Smooth muscle cell (in vitro differentiated cells): ENCODE data around the gene STKLD1. TPM values are rescaled to one million over a fixed set of nuclear protein-coding genes. Genes with fewer than 3 reads are reported as not detected.
"Not testable (repeated sequence)": the region's sequence is repeated elsewhere in the genome, so short reads cannot be mapped to it uniquely, and the experiment has no call there.

Experiments used
- DNase-seq: peaks from one replicate; lab custom pipeline; 2025; ENCODE audit not compliant: unreplicated experiment; lab: John Stamatoyannopoulos, UW
- H2AFZ ChIP-seq: fragments of 200-600 bp; sonication (generic); 2 replicates; pipeline ENCODE4 v1.6.0; 2016; ENCODE audit warnings: antibody characterized with exemption, low read depth, mild to moderate bottlenecking
- H3F3A ChIP-seq: fragments of 200-600 bp; sonication (generic); 2 replicates; pipeline ENCODE4 v1.6.0; 2017; ENCODE audit warnings: antibody characterized with exemption, low read depth
- H3K27ac ChIP-seq: fragments of 200-600 bp; sonication (generic); 2 replicates; pipeline ENCODE4 v1.5.1; 2016; ENCODE audit warnings: low read depth, mild to moderate bottlenecking
- H3K27me3 ChIP-seq: fragments of 200-600 bp; sonication (generic); 2 replicates; pipeline ENCODE4 v1.6.1; 2016; ENCODE audit warnings: low read depth, mild to moderate bottlenecking
- H3K36me3 ChIP-seq: fragments of 200-600 bp; sonication (generic); 2 replicates; pipeline ENCODE4 v1.5.1; 2016; ENCODE audit warnings: low read depth
- H3K4me1 ChIP-seq: fragments of 200-600 bp; sonication (generic); 2 replicates; pipeline ENCODE4 v1.5.1; 2016; ENCODE audit warnings: low read depth
- H3K4me2 ChIP-seq: fragments of 200-600 bp; sonication (generic); 2 replicates; pipeline ENCODE4 v1.6.0; 2016; ENCODE audit warnings: mild to moderate bottlenecking
- H3K4me3 ChIP-seq: fragments of 200-600 bp; sonication (generic); 2 replicates; pipeline ENCODE4 v1.5.1; 2016; ENCODE audit warnings: mild to moderate bottlenecking
- H3K79me2 ChIP-seq: fragments of 200-600 bp; sonication (generic); 2 replicates; pipeline ENCODE4 v1.6.0; 2016; ENCODE audit warnings: low read depth, mild to moderate bottlenecking
- H3K9ac ChIP-seq: fragments of 200-600 bp; sonication (generic); 2 replicates; pipeline ENCODE4 v1.6.0; 2016; ENCODE audit warnings: low read depth
- H3K9me3 ChIP-seq: fragments of 200-600 bp; sonication (generic); replicated peaks from 2 replicates; pipeline ENCODE4 v1.5.1; 2016; ENCODE audit warnings: low read depth
- H4K20me1 ChIP-seq: fragments of 200-600 bp; sonication (generic); 2 replicates; pipeline ENCODE4 v1.6.0; 2016; ENCODE audit warnings: low read depth
- WGBS: methylation state at CpG from one replicate; pipeline ENCODE4 v1.1.7; 2016; ENCODE audit warnings: low lambda C conversion rate; 5-methylcytosine and 5-hydroxymethylcytosine counted together
- polyA plus RNA-seq: library from polyadenylated mRNA; unstranded; fragments of >200 nt; fragmentation: Nextera tagmentation; extraction: Ambion mirVana; gene quantifications from 2 replicates; pipeline ENCODE4 v1.2.1, GENCODE V29; 2016
- total RNA-seq: library from RNA; depleted of rRNA; stranded (reverse); fragments of >200 nt; gene quantifications from 2 replicates; pipeline ENCODE4 v1.2.3, GENCODE V29; 2014
- TF ChIP-seq, protein P1 (sequence below): fragments of 200-600 bp; sonication (generic); IDR thresholded peaks from 2 replicates; pipeline ENCODE4 v1.5.1; 2017; ENCODE audit warnings: borderline replicate concordance, mild to moderate bottlenecking, antibody characterized with exemption; ENCODE audit not compliant: insufficient read depth, poor library complexity, severe bottlenecking

Gene STKLD1
- total and polyA plus RNA-seq, 2 experiments from 2014 or later = 0.90 to 2.7 TPM

DNA sequence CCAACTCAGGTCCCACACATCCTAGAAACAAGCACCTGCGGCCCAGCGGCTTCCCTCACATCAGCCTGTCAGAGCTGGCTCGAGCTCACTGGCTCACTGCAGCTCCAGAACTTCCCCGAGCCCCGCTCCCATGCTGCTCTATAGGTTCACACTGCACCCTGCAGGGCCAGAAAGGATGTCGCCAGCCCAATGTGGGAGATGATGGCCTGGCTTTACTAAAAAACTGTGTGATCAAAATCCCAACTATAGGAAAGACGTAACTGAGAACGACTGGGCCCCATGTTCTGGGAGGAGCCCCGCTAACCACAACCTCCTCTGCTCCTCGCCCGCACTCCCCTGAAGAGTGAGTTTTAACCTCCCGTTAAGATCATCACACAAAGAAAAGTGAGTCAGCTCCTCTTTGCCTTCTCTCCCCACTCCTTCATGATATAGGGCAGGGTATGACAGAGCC is 4.9 kb upstream of the STKLD1 start:
- Histone ChIP-seq H3K27ac (peak overlapping the region; percentile 64), H4K20me1 (peaks cover 91% of the 10 kb centered on the region), H3K36me3 (no peaks in the 10 kb centered on the region), H2AFZ (no peak overlapping the region), H3K9me3 (no peaks in the 10 kb centered on the region), H3K4me1 (peaks cover 15% of the 10 kb centered on the region), H3K9ac (no peak overlapping the region), H3F3A (peaks cover 20% of the 10 kb centered on the region), H3K4me3 (no peak overlapping the region), H3K27me3 (no peaks in the 10 kb centered on the region), H3K4me2 (peak overlapping the region; percentile 90), H3K79me2 (peaks cover 96% of the 10 kb centered on the region)
- TF ChIP-seq, protein P1, sequence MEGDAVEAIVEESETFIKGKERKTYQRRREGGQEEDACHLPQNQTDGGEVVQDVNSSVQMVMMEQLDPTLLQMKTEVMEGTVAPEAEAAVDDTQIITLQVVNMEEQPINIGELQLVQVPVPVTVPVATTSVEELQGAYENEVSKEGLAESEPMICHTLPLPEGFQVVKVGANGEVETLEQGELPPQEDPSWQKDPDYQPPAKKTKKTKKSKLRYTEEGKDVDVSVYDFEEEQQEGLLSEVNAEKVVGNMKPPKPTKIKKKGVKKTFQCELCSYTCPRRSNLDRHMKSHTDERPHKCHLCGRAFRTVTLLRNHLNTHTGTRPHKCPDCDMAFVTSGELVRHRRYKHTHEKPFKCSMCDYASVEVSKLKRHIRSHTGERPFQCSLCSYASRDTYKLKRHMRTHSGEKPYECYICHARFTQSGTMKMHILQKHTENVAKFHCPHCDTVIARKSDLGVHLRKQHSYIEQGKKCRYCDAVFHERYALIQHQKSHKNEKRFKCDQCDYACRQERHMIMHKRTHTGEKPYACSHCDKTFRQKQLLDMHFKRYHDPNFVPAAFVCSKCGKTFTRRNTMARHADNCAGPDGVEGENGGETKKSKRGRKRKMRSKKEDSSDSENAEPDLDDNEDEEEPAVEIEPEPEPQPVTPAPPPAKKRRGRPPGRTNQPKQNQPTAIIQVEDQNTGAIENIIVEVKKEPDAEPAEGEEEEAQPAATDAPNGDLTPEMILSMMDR = no peak
- DNase-seq = no peak
- WGBS = 65% methylated on average over 12 of the region's 12 CpGs

DNA sequence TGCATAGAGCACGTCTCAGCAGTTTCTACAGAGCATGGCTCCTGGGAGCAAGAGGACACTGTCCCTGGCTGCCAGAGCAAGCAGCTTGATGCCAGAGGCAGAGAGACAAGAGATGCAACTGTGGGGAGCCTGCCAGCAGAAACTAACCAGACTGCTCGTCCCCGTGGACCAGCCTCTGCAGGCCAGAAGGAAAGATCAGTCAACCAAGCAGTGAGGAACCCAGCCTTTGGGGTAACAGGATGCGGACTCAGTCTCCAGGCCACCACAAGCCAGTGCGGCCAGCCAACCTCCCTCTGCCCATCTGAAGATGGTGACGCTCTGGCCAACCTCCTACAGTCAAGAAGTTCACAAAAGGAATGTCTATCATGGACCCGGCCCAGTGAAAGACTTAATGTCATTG is 4.0 kb upstream of the STKLD1 start:
- H3K9ac ChIP-seq = no peak overlapping the region
- H3K79me2 ChIP-seq = peaks cover 87% of the 10 kb centered on the region
- 90% methylated on average over 7 of the region's 7 CpGs for WGBS
- H4K20me1 ChIP-seq = peaks cover 83% of the 10 kb centered on the region
- H2AFZ ChIP-seq = no peak overlapping the region
- peak overlapping the region; percentile 90 for H3K4me2 ChIP-seq
- H3F3A ChIP-seq = peaks cover 20% of the 10 kb centered on the region
- TF ChIP-seq, protein P1 = no peak
- H3K4me1 ChIP-seq = peaks cover 23% of the 10 kb centered on the region
- no peak overlapping the region for H3K4me3 ChIP-seq
- peak overlapping the region; percentile 64 for H3K27ac ChIP-seq
- no peaks in the 10 kb centered on the region for H3K9me3 ChIP-seq
- DNase-seq = no peak
- H3K27me3 ChIP-seq = no peaks in the 10 kb centered on the region
- H3K36me3 ChIP-seq = no peaks in the 10 kb centered on the region

DNA sequence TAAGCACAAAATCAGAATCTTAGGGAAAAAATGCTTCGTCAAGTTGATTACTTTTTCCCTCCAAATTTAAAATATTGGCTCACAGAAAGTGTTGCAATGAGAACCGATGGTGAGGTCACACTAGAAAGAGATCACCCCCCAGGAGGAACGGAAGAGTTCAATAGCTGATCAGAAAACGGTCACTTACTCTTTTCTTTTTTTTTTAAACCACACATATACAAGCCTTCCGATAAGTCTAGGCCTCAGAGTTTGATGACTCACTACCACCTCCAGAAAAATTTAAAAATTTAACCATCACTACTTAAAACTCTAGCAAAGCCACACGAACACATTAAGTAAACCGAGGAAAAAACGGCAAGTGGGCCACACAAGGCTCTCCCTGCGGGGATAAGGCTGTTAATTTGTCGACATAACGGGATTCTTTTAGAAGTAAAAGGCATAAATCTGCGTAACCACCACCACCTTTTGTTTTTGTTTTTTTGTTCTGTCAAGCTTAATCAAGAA is 1.5 kb upstream of the STKLD1 start:
- Histone ChIP-seq H3K4me1 (peaks cover 23% of the 10 kb centered on the region), H3K9me3 (no peaks in the 10 kb centered on the region), H3K79me2 (peaks cover 62% of the 10 kb centered on the region), H3K4me2 (peak overlapping the region; percentile 90), H3K4me3 (peak overlapping the region; percentile 99), H3F3A (peaks cover 18% of the 10 kb centered on the region), H3K27me3 (no peaks in the 10 kb centered on the region), H2AFZ (no peak overlapping the region), H3K27ac (peak overlapping the region; percentile 98), H3K9ac (peak overlapping the region; percentile 100), H3K36me3 (no peaks in the 10 kb centered on the region), H4K20me1 (peaks cover 58% of the 10 kb centered on the region)
- DNase-seq = no peak
- TF ChIP-seq, protein P1 = no peak
- WGBS = 16% methylated on average over 12 of the region's 12 CpGs

DNA sequence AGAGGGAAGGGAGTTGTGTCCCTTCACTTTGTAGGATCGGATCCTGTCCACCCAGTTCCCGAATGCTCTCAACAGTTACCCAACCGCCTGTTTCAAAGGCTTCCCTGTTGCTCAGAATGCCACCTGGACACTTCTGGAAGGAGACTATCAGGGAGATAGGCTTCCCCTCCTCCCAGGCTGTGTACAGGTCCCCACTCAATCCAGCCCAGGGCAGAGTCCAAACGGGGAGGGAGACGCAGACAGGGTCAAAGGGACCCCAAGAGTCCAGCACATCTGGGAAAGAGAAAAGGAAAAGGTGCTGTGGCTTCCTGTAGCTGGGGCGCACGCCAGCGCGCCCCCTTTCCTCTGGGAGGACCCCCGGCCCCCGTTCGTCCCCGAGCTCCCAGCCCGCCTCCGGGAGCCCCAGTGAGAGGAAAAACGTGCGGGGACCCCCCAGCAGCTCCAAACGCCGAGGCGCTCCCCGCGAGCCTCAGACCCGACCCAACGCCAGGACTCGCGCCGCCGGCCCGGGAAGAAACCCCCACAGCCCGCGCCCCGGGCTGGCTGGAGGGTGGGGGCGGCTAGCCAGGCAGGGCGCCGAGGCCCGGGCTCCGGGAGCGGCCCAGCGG is 946 bp upstream of the STKLD1 start:
- H3K36me3 ChIP-seq = no peaks in the 10 kb centered on the region
- H3K27ac ChIP-seq = peak overlapping the region; percentile 98
- peaks cover 18% of the 10 kb centered on the region for H3F3A ChIP-seq
- peaks cover 23% of the 10 kb centered on the region for H3K4me1 ChIP-seq
- H4K20me1 ChIP-seq = peaks cover 52% of the 10 kb centered on the region
- peak overlapping the region; percentile 99 for H3K4me3 ChIP-seq
- H3K9me3 ChIP-seq = no peaks in the 10 kb centered on the region
- no peak overlapping the region for H2AFZ ChIP-seq
- DNase-seq = no peak
- H3K4me2 ChIP-seq = peak overlapping the region; percentile 90
- H3K27me3 ChIP-seq = no peaks in the 10 kb centered on the region
- peak overlapping the region; percentile 100 for H3K9ac ChIP-seq
- WGBS = 3% methylated on average over 27 of the region's 39 CpGs
- peaks cover 56% of the 10 kb centered on the region for H3K79me2 ChIP-seq
- TF ChIP-seq, protein P1 = no peak

DNA sequence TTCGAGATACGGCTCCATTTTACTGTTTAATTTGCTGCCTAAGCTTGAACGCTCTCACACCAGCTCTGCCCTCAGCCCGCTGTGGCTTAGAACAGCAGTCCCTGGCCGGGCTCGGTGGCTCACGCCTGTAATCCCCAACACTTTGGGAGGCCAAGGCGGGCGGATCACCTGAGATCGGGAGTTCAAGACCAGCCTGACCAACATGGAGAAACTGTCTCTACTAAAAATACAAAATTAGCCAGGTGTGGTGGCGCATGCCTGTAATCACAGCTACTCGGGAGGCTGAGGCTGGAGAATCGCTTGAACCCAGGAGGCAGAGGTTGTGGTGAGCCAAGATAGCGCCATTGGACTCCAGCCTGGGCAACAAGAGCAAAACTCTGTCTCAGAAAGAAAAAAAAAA is 1.1 kb downstream of the STKLD1 start:
- DNase-seq, H3K36me3 ChIP-seq, H3K9ac ChIP-seq, H3K27me3 ChIP-seq, H3K27ac ChIP-seq, H3K4me3 ChIP-seq, H2AFZ ChIP-seq, H3K9me3 ChIP-seq: not testable (repeated sequence)
- Histone ChIP-seq H3K79me2 (peaks cover 36% of the 10 kb centered on the region), H3K4me2 (peak overlapping the region; percentile 90), H3K4me1 (peaks cover 15% of the 10 kb centered on the region), H3F3A (peaks cover 18% of the 10 kb centered on the region), H4K20me1 (peaks cover 32% of the 10 kb centered on the region)
- WGBS = 96% methylated on average over 14 of the region's 14 CpGs
